H1 (cell line): Measurements from ENCODE around the gene THBS1. TPM values are rescaled to one million over a fixed set of nuclear protein-coding genes. Genes with fewer than 3 reads are reported as not detected.

Experiments
- CTCF ChIA-PET: fragments of 300-600 bp; sonication (Branson Sonifier 250); formaldehyde crosslinking; loops from one replicate; lab custom pipeline; 2021; ENCODE audit not compliant: partially characterized antibody; lab: Charles Lee
- POLR2A ChIA-PET: fragments of 300-600 bp; sonication (Branson Sonifier 250); formaldehyde crosslinking; loops from one replicate; lab custom pipeline; 2021; ENCODE audit warnings: inconsistent platforms; ENCODE audit not compliant: partially characterized antibody; lab: Charles Lee
- DNase-seq, 2 experiments: peaks; one replicate each; pipeline versions ENCODE4 v3.0.0 to v3.0.0-alpha.2; 2010 to 2022; ENCODE audit warnings: low spot score in 2 of 2, low read depth in 1 of 2, mixed read lengths in 1 of 2
- FAIRE-seq: peaks from 2 replicates; lab custom pipeline; 2011; peaks lifted over from hg19 to GRCh38; lab: Jason Lieb, UNC
- H2AFZ ChIP-seq: 2 replicates; pipeline ENCODE4 v1.8.1; 2012; ENCODE audit warnings: low read length, inconsistent platforms
- H2AK5ac ChIP-seq: 2 replicates; pipeline ENCODE4 v1.6.1; 2013; ENCODE audit warnings: low read depth, low read length
- H2BK120ac ChIP-seq: replicated peaks from 2 replicates; pipeline ENCODE3; 2013; ENCODE audit warnings: low read depth, low read length, inconsistent platforms
- H2BK12ac ChIP-seq: 2 replicates; pipeline ENCODE4 v1.6.1; 2013; ENCODE audit warnings: low read depth, low read length
- H2BK15ac ChIP-seq: 2 replicates; pipeline ENCODE4 v1.6.1; 2013; ENCODE audit warnings: low read length
- H2BK20ac ChIP-seq: 2 replicates; pipeline ENCODE4 v1.6.1; 2013; ENCODE audit warnings: low read length
- H2BK5ac ChIP-seq: 2 replicates; pipeline ENCODE4 v1.6.1; 2013; ENCODE audit warnings: low read depth, low read length
- H3K14ac ChIP-seq: 2 replicates; pipeline ENCODE4 v1.6.1; 2013; ENCODE audit warnings: inconsistent platforms; ENCODE audit not compliant: insufficient read length
- H3K18ac ChIP-seq: 2 replicates; pipeline ENCODE4 v1.6.1; 2013; ENCODE audit warnings: low read length; ENCODE audit errors: extremely low read depth
- H3K23ac ChIP-seq: 2 replicates; pipeline ENCODE4 v1.6.1; 2013; ENCODE audit warnings: inconsistent platforms; ENCODE audit not compliant: insufficient read length
- H3K23me2 ChIP-seq: 2 replicates; pipeline ENCODE4 v1.6.1; 2013; ENCODE audit warnings: low read depth, low read length
- H3K27ac ChIP-seq: 2 replicates; pipeline ENCODE4 v1.6.1; 2011; ENCODE audit warnings: low read depth, low read length, inconsistent platforms
- H3K27me3 ChIP-seq, 4 experiments: replicated peaks in 1 of 4; 1 replicate in 1 of 4; 2 replicates in 3 of 4; pipeline versions ENCODE4 v1.6.1 to v1.8.1; 2011 to 2013; ENCODE audit warnings: low read length in 3 of 4, mild to moderate bottlenecking in 3 of 4, inconsistent platforms in 2 of 4, mixed read lengths in 2 of 4, moderate library complexity in 1 of 4; ENCODE audit not compliant: control insufficient read depth in 3 of 4, insufficient read depth in 3 of 4; ENCODE audit errors: extremely low read depth in 1 of 4
- H3K36me3 ChIP-seq, 4 experiments: 2 replicates each; pipeline versions ENCODE4 v1.6.1 to v1.8.1; 2011 to 2013; ENCODE audit warnings: mild to moderate bottlenecking in 4 of 4, low read length in 3 of 4, moderate library complexity in 2 of 4, control low read depth in 1 of 4, inconsistent platforms in 1 of 4; ENCODE audit not compliant: insufficient read depth in 4 of 4, control insufficient read depth in 2 of 4
- H3K4ac ChIP-seq: replicated peaks from 2 replicates; pipeline ENCODE3; 2013; ENCODE audit warnings: low read length, low read depth, mixed read lengths, inconsistent platforms; ENCODE audit not compliant: insufficient read length
- H3K4me1 ChIP-seq, 4 experiments: replicated peaks in 1 of 4; 1 replicate in 1 of 4; 2 replicates in 3 of 4; pipeline versions ENCODE4 v1.6.1 to v1.8.1; 2011 to 2013; ENCODE audit warnings: low read length in 3 of 4, inconsistent platforms in 2 of 4, mixed read lengths in 1 of 4; ENCODE audit not compliant: insufficient read depth in 4 of 4, control insufficient read depth in 3 of 4
- H3K4me2 ChIP-seq, 2 experiments: 2 replicates each; pipeline versions ENCODE4 v1.6.1 to v1.8.1; 2011 to 2013; ENCODE audit warnings: low read depth in 2 of 2, low read length in 2 of 2, control low read depth in 1 of 2, inconsistent platforms in 1 of 2, mild to moderate bottlenecking in 1 of 2; ENCODE audit not compliant: insufficient read depth in 1 of 2
- H3K4me3 ChIP-seq, 4 experiments: fragments of 200-600, 300-600 bp in 1 of 4; sonication (generic), shearing (Covaris generic), sonication (Bioruptor Twin) in 1 of 4; 2 replicates each; pipeline versions ENCODE4 v1.5.1 to v1.8.1; 2011 to 2016; ENCODE audit warnings: low read length in 4 of 4, low read depth in 3 of 4, control low read depth in 2 of 4, inconsistent platforms in 2 of 4, mild to moderate bottlenecking in 2 of 4, mixed read lengths in 1 of 4, moderate library complexity in 1 of 4; ENCODE audit not compliant: insufficient read depth in 2 of 4; ENCODE audit errors: extremely low read depth in 1 of 4
- H3K56ac ChIP-seq: replicated peaks from 2 replicates; pipeline ENCODE3; 2013; ENCODE audit warnings: low read depth, mild to moderate bottlenecking, mixed read lengths, low read length, inconsistent platforms; ENCODE audit not compliant: insufficient read length
- H3K79me1 ChIP-seq: 2 replicates; pipeline ENCODE4 v1.6.1; 2013; ENCODE audit warnings: low read depth, low read length, control low read depth
- H3K79me2 ChIP-seq, 2 experiments: 2 replicates each; pipeline versions ENCODE4 v1.6.1 to v1.8.1; 2012 to 2013; ENCODE audit warnings: low read length in 2 of 2, mild to moderate bottlenecking in 2 of 2, inconsistent platforms in 1 of 2; ENCODE audit not compliant: insufficient read depth in 2 of 2, control insufficient read depth in 1 of 2
- H3K9ac ChIP-seq, 4 experiments: replicated peaks in 1 of 4; 1 replicate in 1 of 4; 2 replicates in 3 of 4; pipeline versions ENCODE4 v1.6.1 to v1.8.1; 2011 to 2013; ENCODE audit warnings: low read depth in 3 of 4, low read length in 3 of 4, control low read depth in 2 of 4, mild to moderate bottlenecking in 2 of 4, moderate library complexity in 2 of 4, inconsistent platforms in 1 of 4; ENCODE audit errors: extremely low read depth in 1 of 4
- H3K9me3 ChIP-seq, 2 experiments: 2 replicates each; pipeline versions ENCODE4 v1.6.1 to v1.8.1; 2012 to 2013; ENCODE audit warnings: mild to moderate bottlenecking in 2 of 2, moderate library complexity in 2 of 2, control low read depth in 1 of 2, inconsistent platforms in 1 of 2, low read depth in 1 of 2, low read length in 1 of 2, mixed read lengths in 1 of 2; ENCODE audit not compliant: insufficient read depth in 2 of 2
- H4K20me1 ChIP-seq, 2 experiments: replicated peaks in 1 of 2; 2 replicates each; pipeline versions ENCODE3 to v1.8.1; 2011 to 2013; ENCODE audit warnings: inconsistent platforms in 2 of 2, low read length in 2 of 2, mild to moderate bottlenecking in 1 of 2; ENCODE audit not compliant: insufficient read depth in 2 of 2, control insufficient read depth in 1 of 2
- H4K5ac ChIP-seq: 2 replicates; pipeline ENCODE4 v1.6.1; 2013; ENCODE audit warnings: low read length, low read depth, mixed read lengths, inconsistent platforms; ENCODE audit not compliant: insufficient read length
- H4K8ac ChIP-seq: 2 replicates; pipeline ENCODE4 v1.8.0; 2013; ENCODE audit warnings: mild to moderate bottlenecking, moderate library complexity, low read length, inconsistent platforms; ENCODE audit not compliant: insufficient read depth; ENCODE audit errors: extremely low read depth
- H4K91ac ChIP-seq: replicated peaks from 2 replicates; pipeline ENCODE3; 2013; ENCODE audit warnings: low read length, mixed read lengths, inconsistent platforms; ENCODE audit not compliant: insufficient read length
- CREB1 ChIP-seq: IDR thresholded peaks from 2 replicates; pipeline ENCODE4 v1.6.1; 2012; ENCODE audit warnings: inconsistent platforms
- HDAC2 ChIP-seq, 2 experiments: fragments of 300-600 bp in 1 of 2; sonication (generic) in 1 of 2; IDR thresholded peaks; 2 replicates each; pipeline ENCODE4 v1.6.1; 2011 to 2012; ENCODE audit warnings: low read depth in 2 of 2, low read length in 2 of 2, mild to moderate bottlenecking in 2 of 2, moderate library complexity in 2 of 2, borderline replicate concordance in 1 of 2, inconsistent platforms in 1 of 2
- KDM4A ChIP-seq: IDR thresholded peaks from one replicate; pipeline ENCODE4 v1.7.1; 2012; ENCODE audit warnings: low read depth, mild to moderate bottlenecking, moderate library complexity, low read length, inconsistent platforms; ENCODE audit not compliant: severe bottlenecking
- PHF8 ChIP-seq: fragments of 200-600 bp; sonication (generic); conservative IDR thresholded peaks from 2 replicates; pipeline ENCODE4 v1.7.1; 2012; ENCODE audit warnings: low read depth, mild to moderate bottlenecking, inconsistent platforms, low read length, moderate library complexity
- RXRA ChIP-seq: IDR thresholded peaks from 2 replicates; pipeline ENCODE4 v1.6.1; 2011; ENCODE audit warnings: low read depth, mild to moderate bottlenecking, low read length, moderate library complexity; ENCODE audit not compliant: insufficient read depth
- WGBS, 2 experiments: shearing (Covaris generic) in 1 of 2; methylation state at CpG; one replicate each; pipeline versions ENCODE4 v1.1.6 to v1.1.7; 2013 to 2015; ENCODE audit warnings: low lambda C conversion rate in 2 of 2, mixed read lengths in 2 of 2, inconsistent platforms in 1 of 2, low coverage in 1 of 2, missing lambda C conversion rate in 1 of 2; ENCODE audit not compliant: insufficient replicate concordance in 2 of 2, insufficient coverage in 1 of 2, insufficient read length in 1 of 2; ENCODE audit errors: extremely low coverage in 1 of 2, missing lambda C conversion rate in 1 of 2; 5-methylcytosine and 5-hydroxymethylcytosine counted together
- polyA plus RNA-seq, 7 experiments: library from polyadenylated mRNA; depleted of rRNA in 3 of 7; stranded (reverse) in 5 of 7; unstranded in 2 of 7; fragments of >200 nt in 5 of 7; fragments of 200-250 nt in 2 of 7; gene quantifications; 1 replicate in 5 of 7; 2 replicates in 1 of 7; 4 replicates in 1 of 7; pipeline versions ENCODE4 v1.2.1 to v1.2.3, GENCODE V29; 2011 to 2013; ENCODE audit warnings: missing spikeins in 2 of 7, mixed read lengths in 2 of 7
- total RNA-seq: library from RNA; stranded (reverse); fragmentation: NEBNext Ultra II Directional; extraction: Animal tissue kit (Norgen Biotek cat#: 25700); gene quantifications from 2 replicates; pipeline ENCODE4 v1.2.1, GENCODE V29; 2021

Gene THBS1
- total and polyA plus RNA-seq, 2 of the 8 experiments (the other 6 are each of a cell fraction or from before 2014, with no cell fraction given) = 10.3 to 63.3 TPM

GRCh38 chr15:39593656-39594445 lies 13.0 kb downstream of the THBS1 start:
- no peak overlapping the region for H2BK12ac ChIP-seq
- DNase-seq (no peak), FAIRE-seq (no peak)

More at GRCh38 chr15:39593656-39594445, 13.0 kb downstream of the THBS1 start:
- CTCF ChIA-PET = interaction anchor here (1.0 to 2.4 kb wide), 5 partner anchors 8 to 164 kb away, joined by 3 to 8 read pairs (median 3); no protein-coding TSS in a partner anchor
- Histone ChIP-seq H2BK20ac (no peak overlapping the region), H4K91ac (no peak overlapping the region), H2AFZ (no peak overlapping the region), H3K4me3 (no peak overlapping the region), H2BK120ac (no peak overlapping the region), H3K9me3 (no peaks in the 10 kb centered on the region), H3K23ac (no peak overlapping the region), H3K27ac (no peak overlapping the region), H3K36me3 (peaks cover 39 to 81% (median 64%) of the 10 kb centered on the region in 4 experiments), H3K9ac (no peak overlapping the region), H3K27me3 (no peaks in the 10 kb centered on the region), H3K4me1 (no peaks in the 10 kb centered on the region; a peak in 1 of 7 replicates), H3K79me1 (no peaks in the 10 kb centered on the region), H2BK5ac (no peak overlapping the region), H3K56ac (no peak overlapping the region), H3K79me2 (no peaks in the 10 kb centered on the region), H2BK15ac (no peak overlapping the region), H3K4ac (no peak overlapping the region), H3K23me2 (no peaks in the 10 kb centered on the region), H3K14ac (no peak overlapping the region), H4K5ac (no peak overlapping the region), H2AK5ac (no peak overlapping the region), H3K18ac (no peak overlapping the region), H4K8ac (no peak overlapping the region), H3K4me2 (no peak overlapping the region), H4K20me1 (peaks cover 0 to 2% of the 10 kb centered on the region in 2 experiments)
- POLR2A ChIA-PET = interaction anchor here (1.1 to 16.2 kb wide), 3 partner anchors 8 to 422 kb away, joined by 3 to 117 read pairs (median 22); partner anchors contain the start of gene THBS1
- 91% methylated on average over 7 of the region's 7 CpGs; no CpG with 5 or more reads in 1 of the 2 experiments for WGBS, 2 experiments
- TF ChIP-seq CREB1 = no peak
- no peak for TF ChIP-seq KDM4A
- TF ChIP-seq PHF8 = no peak
- TF ChIP-seq RXRA = no peak
- TF ChIP-seq HDAC2 (IDR thresholded peaks at IDR 0.05; ENCODE audit: borderline replicate concordance in 1 of 2, low read depth in 2 of 2, low read length in 2 of 2) = no peak
